Measurements from ENCODE around the gene SMARCA5. TPM values are rescaled to one million over a fixed set of nuclear protein-coding genes. Genes with fewer than 3 reads are reported as not detected.

The SMARCA5 gene, protein sequence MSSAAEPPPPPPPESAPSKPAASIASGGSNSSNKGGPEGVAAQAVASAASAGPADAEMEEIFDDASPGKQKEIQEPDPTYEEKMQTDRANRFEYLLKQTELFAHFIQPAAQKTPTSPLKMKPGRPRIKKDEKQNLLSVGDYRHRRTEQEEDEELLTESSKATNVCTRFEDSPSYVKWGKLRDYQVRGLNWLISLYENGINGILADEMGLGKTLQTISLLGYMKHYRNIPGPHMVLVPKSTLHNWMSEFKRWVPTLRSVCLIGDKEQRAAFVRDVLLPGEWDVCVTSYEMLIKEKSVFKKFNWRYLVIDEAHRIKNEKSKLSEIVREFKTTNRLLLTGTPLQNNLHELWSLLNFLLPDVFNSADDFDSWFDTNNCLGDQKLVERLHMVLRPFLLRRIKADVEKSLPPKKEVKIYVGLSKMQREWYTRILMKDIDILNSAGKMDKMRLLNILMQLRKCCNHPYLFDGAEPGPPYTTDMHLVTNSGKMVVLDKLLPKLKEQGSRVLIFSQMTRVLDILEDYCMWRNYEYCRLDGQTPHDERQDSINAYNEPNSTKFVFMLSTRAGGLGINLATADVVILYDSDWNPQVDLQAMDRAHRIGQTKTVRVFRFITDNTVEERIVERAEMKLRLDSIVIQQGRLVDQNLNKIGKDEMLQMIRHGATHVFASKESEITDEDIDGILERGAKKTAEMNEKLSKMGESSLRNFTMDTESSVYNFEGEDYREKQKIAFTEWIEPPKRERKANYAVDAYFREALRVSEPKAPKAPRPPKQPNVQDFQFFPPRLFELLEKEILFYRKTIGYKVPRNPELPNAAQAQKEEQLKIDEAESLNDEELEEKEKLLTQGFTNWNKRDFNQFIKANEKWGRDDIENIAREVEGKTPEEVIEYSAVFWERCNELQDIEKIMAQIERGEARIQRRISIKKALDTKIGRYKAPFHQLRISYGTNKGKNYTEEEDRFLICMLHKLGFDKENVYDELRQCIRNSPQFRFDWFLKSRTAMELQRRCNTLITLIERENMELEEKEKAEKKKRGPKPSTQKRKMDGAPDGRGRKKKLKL
- total RNA-seq (2014; rRNA removed; shearing (Covaris generic); ENCODE audit: low replicate concordance), result 66.8 and 102 TPM in 2 replicates

DNA sequence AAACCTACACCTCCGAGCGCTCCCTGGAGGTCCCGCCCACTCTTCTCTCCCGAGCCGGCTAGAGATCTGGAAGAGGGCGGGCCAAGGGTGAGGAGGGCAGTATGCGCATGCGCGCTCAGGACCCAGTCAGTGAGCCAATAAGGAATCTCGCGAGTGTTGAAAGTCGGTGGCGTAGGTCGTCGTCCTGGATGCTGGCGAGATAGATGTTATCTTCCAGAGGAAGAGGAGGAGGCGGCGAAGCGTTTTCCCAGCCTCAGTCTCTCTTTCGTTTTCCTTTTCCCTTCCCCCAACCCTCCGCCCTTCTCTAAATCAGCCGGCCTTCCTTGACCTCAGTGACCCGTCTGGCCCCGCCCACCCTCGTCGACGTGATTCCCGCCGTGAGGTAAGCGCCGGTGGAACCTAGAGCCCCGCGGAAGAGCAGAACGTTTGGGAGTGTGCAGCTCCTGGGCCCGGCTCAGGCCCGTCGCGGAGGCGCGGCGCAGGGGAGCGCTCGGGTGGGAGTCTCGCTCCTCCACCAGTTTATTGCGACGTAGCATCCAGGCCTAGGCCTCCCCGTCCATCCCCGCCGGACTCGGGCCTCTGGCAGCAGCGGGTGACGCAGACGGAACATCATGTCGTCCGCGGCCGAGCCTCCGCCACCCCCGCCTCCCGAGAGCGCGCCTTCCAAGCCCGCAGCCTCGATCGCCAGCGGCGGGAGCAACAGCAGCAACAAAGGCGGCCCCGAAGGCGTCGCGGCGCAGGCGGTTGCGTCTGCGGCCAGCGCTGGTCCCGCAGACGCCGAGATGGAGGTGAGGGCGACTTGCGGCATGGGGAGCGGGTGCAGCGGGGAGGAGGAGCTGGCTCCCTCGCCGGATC lies at the start of gene SMARCA5:
SMARCA5 (plus strand) TSS at position 389 of the 855 bp plus-strand sequence; CDS start at position 612, 223 bp downstream.
- peaks cover 51% of the 10 kb centered on the region for H3K79me2 ChIP-seq (ENCODE audit: low read length)
- peaks cover 43% of the 10 kb centered on the region for H4K20me1 ChIP-seq (ENCODE audit: insufficient read depth, low read depth, low read length)
- peak within 1 kb of the TSS; percentile 94 for H3K4me3 ChIP-seq (ENCODE audit: low read length)
- peak within 1 kb of the TSS; percentile 54 for H3K27ac ChIP-seq (ENCODE audit: low read length)
- H2AFZ ChIP-seq (ENCODE audit: low read length), result peak within 1 kb of the TSS; percentile 69
- peak; percentile 100 for DNase-seq
- H3K4me1 ChIP-seq (ENCODE audit: low read length), result peaks cover 44% of the 10 kb centered on the region
- no peaks in the 10 kb centered on the region for H3K27me3 ChIP-seq (ENCODE audit: low read length)
- no peaks in the 10 kb centered on the region for H3K9me3 ChIP-seq (ENCODE audit: low read length)
- peak within 1 kb of the TSS; percentile 92 for H3K9ac ChIP-seq (ENCODE audit: low read length)
- peaks cover 29% of the 10 kb centered on the region for H3K36me3 ChIP-seq (ENCODE audit: insufficient read depth, low read length)
- peak within 1 kb of the TSS; percentile 94 for H3K4me2 ChIP-seq (ENCODE audit: low read depth, low read length, poor library complexity, severe bottlenecking)
- no peaks in the 10 kb centered on the region for H3K9me2 ChIP-seq (replicated peaks; ENCODE audit: insufficient read depth, low read length)

DNA sequence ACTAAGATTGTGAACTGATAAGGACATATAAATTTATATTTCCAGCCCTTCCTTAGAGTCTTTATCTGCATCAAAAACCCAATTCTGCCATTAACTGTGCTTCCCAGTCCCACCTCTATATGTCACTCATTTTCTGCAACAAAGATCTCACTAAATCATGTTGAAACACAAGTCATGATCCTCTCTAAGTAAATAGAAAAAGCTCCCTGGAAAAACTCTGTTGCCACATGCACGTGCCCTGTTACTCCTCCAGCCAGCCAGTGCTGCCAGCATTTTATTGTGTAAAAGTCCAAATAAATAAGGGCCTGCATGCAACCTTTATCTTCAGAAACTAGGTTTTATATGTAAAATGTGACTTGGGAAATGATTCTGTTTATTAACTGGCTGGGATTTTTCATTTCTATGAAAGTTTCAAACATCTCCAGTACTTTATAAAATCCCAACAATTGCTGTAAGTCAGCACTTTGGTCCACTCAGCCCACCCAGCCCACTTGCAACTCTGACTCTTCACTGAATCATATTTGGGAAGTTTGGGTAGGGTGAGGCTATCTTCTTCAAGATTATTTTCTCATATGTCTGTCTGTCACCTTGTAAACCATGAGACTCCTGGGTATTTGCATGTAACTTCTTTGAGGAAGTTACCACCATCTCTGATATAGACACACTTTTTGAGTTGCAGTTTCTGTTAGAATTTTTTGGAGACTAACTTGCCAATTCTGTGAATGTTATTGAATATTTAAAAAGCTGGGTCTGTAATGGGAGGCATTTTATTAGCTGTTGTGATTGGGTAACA lies 40.0 kb upstream of the SMARCA5 start:
- no peaks in the 10 kb centered on the region for H4K20me1 ChIP-seq (ENCODE audit: insufficient read depth, low read depth, low read length)
- no peaks in the 10 kb centered on the region for H3K4me1 ChIP-seq (ENCODE audit: low read length)
- DNase-seq, result no peak
- H3K9me3 ChIP-seq (ENCODE audit: low read length), result no peaks in the 10 kb centered on the region
- no peak overlapping the region for H3K4me3 ChIP-seq (ENCODE audit: low read length)
- no peak overlapping the region for H3K9ac ChIP-seq (ENCODE audit: low read length)
- no peaks in the 10 kb centered on the region for H3K9me2 ChIP-seq (replicated peaks; ENCODE audit: insufficient read depth, low read length)
- no peak overlapping the region for H3K4me2 ChIP-seq (ENCODE audit: low read depth, low read length, poor library complexity, severe bottlenecking)
- no peaks in the 10 kb centered on the region for H3K36me3 ChIP-seq (ENCODE audit: insufficient read depth, low read length)
- no peak overlapping the region for H3K27ac ChIP-seq (ENCODE audit: low read length)
- no peaks in the 10 kb centered on the region for H3K27me3 ChIP-seq (ENCODE audit: low read length)
- H3K79me2 ChIP-seq (ENCODE audit: low read length), result no peaks in the 10 kb centered on the region
- H2AFZ ChIP-seq (ENCODE audit: low read length), result no peak overlapping the region

DNA sequence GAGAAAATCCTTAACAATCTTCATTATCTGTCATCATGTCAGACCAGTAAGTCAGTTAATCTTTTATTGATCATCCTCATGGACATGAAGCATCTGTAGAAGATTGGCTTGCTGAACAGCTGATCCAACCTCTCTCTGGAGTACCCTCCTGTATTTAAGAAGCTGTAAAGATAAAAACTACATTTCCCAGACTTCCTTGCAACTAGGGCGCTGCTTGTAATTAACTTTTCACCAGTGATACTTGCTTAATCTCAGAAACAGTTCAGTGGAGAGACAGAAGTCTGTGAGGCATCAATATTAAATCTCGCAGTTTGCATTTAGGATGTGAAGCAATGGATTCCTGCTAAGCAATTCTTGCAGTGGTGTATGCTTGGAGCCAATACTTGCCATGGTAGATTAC lies 36.0 kb upstream of the SMARCA5 start:
- Histone ChIP-seq H3K4me2 (ENCODE audit: low read depth, low read length, poor library complexity, severe bottlenecking) (no peak overlapping the region), H3K9me3 (ENCODE audit: low read length) (no peaks in the 10 kb centered on the region), H4K20me1 (ENCODE audit: insufficient read depth, low read depth, low read length) (no peaks in the 10 kb centered on the region), H3K27ac (ENCODE audit: low read length) (no peak overlapping the region), H3K27me3 (ENCODE audit: low read length) (no peaks in the 10 kb centered on the region), H3K36me3 (ENCODE audit: insufficient read depth, low read length) (no peaks in the 10 kb centered on the region), H2AFZ (ENCODE audit: low read length) (no peak overlapping the region), H3K4me3 (ENCODE audit: low read length) (no peak overlapping the region), H3K79me2 (ENCODE audit: low read length) (no peaks in the 10 kb centered on the region), H3K9me2 (replicated peaks; ENCODE audit: insufficient read depth, low read length) (no peaks in the 10 kb centered on the region), H3K4me1 (ENCODE audit: low read length) (no peaks in the 10 kb centered on the region), H3K9ac (ENCODE audit: low read length) (no peak overlapping the region)
- DNase-seq, result no peak

DNA sequence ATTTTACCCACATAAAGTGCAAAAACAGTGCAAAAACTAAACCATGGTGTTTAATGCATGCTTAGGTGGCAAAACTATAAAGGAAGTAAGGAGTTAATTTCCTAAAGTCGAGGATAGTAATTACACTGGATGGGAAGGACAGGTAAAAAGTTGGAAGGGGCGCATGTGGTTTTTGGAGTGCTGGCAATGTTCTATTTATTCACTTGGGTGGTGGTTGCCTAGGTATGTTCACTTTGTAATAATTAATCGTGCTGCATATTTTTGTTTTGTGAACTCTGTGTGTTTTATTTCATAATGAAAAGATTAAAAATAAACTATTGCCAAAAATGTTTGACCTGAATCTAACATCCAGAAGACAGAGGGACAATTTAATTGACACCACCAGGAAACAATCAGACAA lies 32.1 kb upstream of the SMARCA5 start:
- Histone ChIP-seq H3K4me3 (ENCODE audit: low read length) (no peak overlapping the region), H3K79me2 (ENCODE audit: low read length) (no peaks in the 10 kb centered on the region), H3K9me2 (replicated peaks; ENCODE audit: insufficient read depth, low read length) (no peaks in the 10 kb centered on the region), H3K36me3 (ENCODE audit: insufficient read depth, low read length) (no peaks in the 10 kb centered on the region), H4K20me1 (ENCODE audit: insufficient read depth, low read depth, low read length) (no peaks in the 10 kb centered on the region), H3K9me3 (ENCODE audit: low read length) (no peaks in the 10 kb centered on the region), H3K27me3 (ENCODE audit: low read length) (no peaks in the 10 kb centered on the region), H3K4me2 (ENCODE audit: low read depth, low read length, poor library complexity, severe bottlenecking) (no peak overlapping the region), H3K4me1 (ENCODE audit: low read length) (no peaks in the 10 kb centered on the region), H3K27ac (ENCODE audit: low read length) (no peak overlapping the region), H2AFZ (ENCODE audit: low read length) (no peak overlapping the region), H3K9ac (ENCODE audit: low read length) (no peak overlapping the region)
- DNase-seq, result no peak

DNA sequence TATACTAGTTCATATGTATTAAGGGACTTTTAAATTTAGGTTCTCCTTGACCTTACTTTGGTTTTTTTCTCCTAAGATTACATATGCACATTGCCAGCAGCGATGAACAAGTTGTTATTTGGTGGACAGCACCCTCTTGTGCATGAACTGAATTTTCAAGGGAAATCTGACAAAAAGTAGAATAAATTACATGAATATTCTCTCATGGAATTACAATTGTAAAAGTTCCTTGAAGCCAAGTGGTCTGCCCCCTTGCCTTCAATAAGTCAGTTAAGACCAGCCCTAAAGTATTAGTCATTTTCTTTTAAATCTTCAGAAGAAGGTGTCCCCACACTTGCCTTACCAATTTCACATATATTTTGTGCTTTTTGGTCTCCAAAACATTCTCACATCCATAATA lies 30.7 kb upstream of the SMARCA5 start:
- no peak overlapping the region for H3K27ac ChIP-seq (ENCODE audit: low read length)
- no peak overlapping the region for H3K4me2 ChIP-seq (ENCODE audit: low read depth, low read length, poor library complexity, severe bottlenecking)
- H3K4me3 ChIP-seq (ENCODE audit: low read length), result no peak overlapping the region
- H4K20me1 ChIP-seq (ENCODE audit: insufficient read depth, low read depth, low read length), result no peaks in the 10 kb centered on the region
- H3K27me3 ChIP-seq (ENCODE audit: low read length), result no peaks in the 10 kb centered on the region
- no peak overlapping the region for H2AFZ ChIP-seq (ENCODE audit: low read length)
- no peaks in the 10 kb centered on the region for H3K9me2 ChIP-seq (replicated peaks; ENCODE audit: insufficient read depth, low read length)
- no peaks in the 10 kb centered on the region for H3K79me2 ChIP-seq (ENCODE audit: low read length)
- peak; percentile 75 for DNase-seq
- no peaks in the 10 kb centered on the region for H3K9me3 ChIP-seq (ENCODE audit: low read length)
- no peaks in the 10 kb centered on the region for H3K36me3 ChIP-seq (ENCODE audit: insufficient read depth, low read length)
- H3K9ac ChIP-seq (ENCODE audit: low read length), result no peak overlapping the region
- no peaks in the 10 kb centered on the region for H3K4me1 ChIP-seq (ENCODE audit: low read length)

DNA sequence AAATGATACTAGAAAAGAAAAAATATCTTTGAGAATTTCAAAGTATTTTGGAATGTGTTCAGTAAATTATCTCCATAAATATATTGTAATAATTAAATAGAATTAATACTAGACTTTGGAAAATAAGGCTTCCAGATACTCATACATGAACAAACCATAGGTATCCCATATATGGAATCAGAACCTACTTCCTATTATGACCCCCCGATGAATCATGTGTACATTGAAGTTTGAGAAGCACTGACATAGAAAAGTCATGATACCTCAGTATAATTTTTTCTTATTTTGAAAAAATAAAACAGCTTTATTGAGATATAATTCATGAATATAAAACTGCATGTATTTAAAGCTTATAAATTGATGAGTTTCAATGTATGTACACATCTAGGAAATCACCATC lies 27.2 kb upstream of the SMARCA5 start:
- Histone ChIP-seq H3K36me3 (ENCODE audit: insufficient read depth, low read length) (no peaks in the 10 kb centered on the region), H3K9me2 (replicated peaks; ENCODE audit: insufficient read depth, low read length) (no peaks in the 10 kb centered on the region), H3K27me3 (ENCODE audit: low read length) (no peaks in the 10 kb centered on the region), H3K9me3 (ENCODE audit: low read length) (no peaks in the 10 kb centered on the region), H2AFZ (ENCODE audit: low read length) (no peak overlapping the region), H3K4me2 (ENCODE audit: low read depth, low read length, poor library complexity, severe bottlenecking) (no peak overlapping the region), H3K9ac (ENCODE audit: low read length) (no peak overlapping the region), H3K4me3 (ENCODE audit: low read length) (no peak overlapping the region), H3K4me1 (ENCODE audit: low read length) (no peaks in the 10 kb centered on the region), H3K79me2 (ENCODE audit: low read length) (no peaks in the 10 kb centered on the region), H4K20me1 (ENCODE audit: insufficient read depth, low read depth, low read length) (no peaks in the 10 kb centered on the region), H3K27ac (ENCODE audit: low read length) (no peak overlapping the region)
- DNase-seq, result no peak

DNA sequence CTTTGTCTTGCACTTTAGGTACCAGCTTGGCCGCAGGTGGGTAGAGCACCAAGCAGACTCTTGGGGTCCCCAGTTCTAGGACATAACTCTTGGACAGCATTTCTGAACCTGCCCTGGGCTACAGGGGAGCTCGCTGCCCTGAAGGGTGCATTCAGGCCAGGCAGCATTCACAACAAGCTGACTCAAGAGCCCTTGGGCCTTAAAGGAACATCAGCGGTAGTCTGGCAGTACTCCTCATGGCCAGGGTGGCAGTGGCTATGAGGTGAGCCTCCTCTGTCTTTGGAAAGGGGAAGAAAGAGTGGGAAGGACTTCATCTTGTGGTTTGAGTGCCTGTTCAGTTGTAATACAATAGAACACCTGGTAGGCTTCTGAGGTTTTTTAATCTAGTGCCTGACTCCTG lies 24.8 kb upstream of the SMARCA5 start:
- H4K20me1 ChIP-seq (ENCODE audit: insufficient read depth, low read depth, low read length), result no peaks in the 10 kb centered on the region
- no peak for DNase-seq
- H3K36me3 ChIP-seq (ENCODE audit: insufficient read depth, low read length), result no peaks in the 10 kb centered on the region
- H3K9me3 ChIP-seq (ENCODE audit: low read length), result no peaks in the 10 kb centered on the region
- no peaks in the 10 kb centered on the region for H3K9me2 ChIP-seq (replicated peaks; ENCODE audit: insufficient read depth, low read length)
- no peak overlapping the region for H3K4me3 ChIP-seq (ENCODE audit: low read length)
- H3K4me2 ChIP-seq (ENCODE audit: low read depth, low read length, poor library complexity, severe bottlenecking), result no peak overlapping the region
- H3K4me1 ChIP-seq (ENCODE audit: low read length), result no peaks in the 10 kb centered on the region
- no peaks in the 10 kb centered on the region for H3K79me2 ChIP-seq (ENCODE audit: low read length)
- H2AFZ ChIP-seq (ENCODE audit: low read length), result no peak overlapping the region
- no peak overlapping the region for H3K27ac ChIP-seq (ENCODE audit: low read length)
- no peaks in the 10 kb centered on the region for H3K27me3 ChIP-seq (ENCODE audit: low read length)
- H3K9ac ChIP-seq (ENCODE audit: low read length), result no peak overlapping the region
